Left cardiac atrium (tissue), 2 donors: ENCODE measurements around the gene ELOF1. TPM values are rescaled to one million over a fixed set of nuclear protein-coding genes. Genes with fewer than 3 reads are reported as not detected.

Source experiments
- total RNA-seq, 2 donors: library from RNA; stranded (reverse); fragmentation: NEBNext Ultra II Directional; extraction: Animal tissue kit (Norgen Biotek cat#: 25700); gene quantifications; one replicate each; pipeline ENCODE4 v1.2.1, GENCODE V29; 2021
- donor health status: DM: no; HTN: yes; CAD: no; lungs with severe emphysema.
- donor health status: DM: yes; HTN: yes; CAD: no.

The ELOF1 gene
- total RNA-seq, 2 donors from 2014 or later = 36.8 to 37.2 TPM

Other genes with a start within 250 kb of the ELOF1 start
- gene RAB3D, start 219.6 kb downstream of the ELOF1 start, total RNA-seq = 10 to 100 TPM; 12.2 to 14.2 TPM
- 10 to 100 TPM; 89.9 to 96.6 TPM for gene TMEM205, start 213.0 kb downstream of the ELOF1 start, total RNA-seq
- 10 to 100 TPM; 16.4 to 20.0 TPM for gene CCDC159, start 212.7 kb downstream of the ELOF1 start, total RNA-seq
- gene PLPPR2, start 203.8 kb downstream of the ELOF1 start, total RNA-seq = 10 to 100 TPM; 23.5 to 28.3 TPM
- 1 to 10 TPM; 1.3 to 1.5 TPM for gene SWSAP1, start 184.6 kb downstream of the ELOF1 start, total RNA-seq
- gene EPOR, start 174.9 kb downstream of the ELOF1 start, total RNA-seq = 1 to 10 TPM; 7.5 to 7.7 TPM
- gene RGL3, start 139.9 kb downstream of the ELOF1 start, total RNA-seq = 10 to 100 TPM; 11.3 to 15.1 TPM
- under 1 TPM; 0.56 to 0.68 TPM for gene ODAD3, start 124.1 kb downstream of the ELOF1 start, total RNA-seq
- 100 to 1,000 TPM; 132 to 139 TPM for gene PRKCSH, start 123.6 kb downstream of the ELOF1 start, total RNA-seq
- gene ELAVL3, start 78.2 kb downstream of the ELOF1 start, total RNA-seq = under 1 TPM; 0.24 to 0.50 TPM
- gene ZNF653, start 53.4 kb downstream of the ELOF1 start, total RNA-seq = 1 to 10 TPM; 3.7 to 4.9 TPM
- gene ECSIT, start 30.1 kb downstream of the ELOF1 start, total RNA-seq = 100 to 1,000 TPM in 1 of 2 donors, 10 to 100 TPM in 1; 99.4 to 105 TPM
- 100 to 1,000 TPM; 159 to 208 TPM for gene CNN1, start 20.4 kb downstream of the ELOF1 start, total RNA-seq
- 1 to 10 TPM; 4.5 to 5.4 TPM for gene ACP5, start 18.4 kb upstream of the ELOF1 start, total RNA-seq
- 1 to 10 TPM; 5.1 to 5.4 TPM for gene ZNF627, start 38.3 kb upstream of the ELOF1 start, total RNA-seq
- 1 to 10 TPM; 3.5 to 4.5 TPM for gene ZNF823, start 179.7 kb upstream of the ELOF1 start, total RNA-seq
- 1 to 10 TPM; 4.2 to 4.6 TPM for gene ZNF441, start 207.8 kb upstream of the ELOF1 start, total RNA-seq
- gene ZNF491, start 239.3 kb upstream of the ELOF1 start, total RNA-seq = 1 to 10 TPM; 1.6 to 2.2 TPM